Measurements from ENCODE around the gene CXCL14. TPM values are rescaled to one million over a fixed set of nuclear protein-coding genes. Genes with fewer than 3 reads are reported as not detected.

Gene CXCL14
- total RNA-seq, 1 experiment from 2014 or later, result not detected

- no peaks in the 10 kb centered on the region for H3K9me3 ChIP-seq (ENCODE audit: control insufficient read depth in 1 of 2, insufficient read depth in 1 of 2, low read depth in 1 of 2, low read length in 2 of 2)
- no peak overlapping the region for H3K27ac ChIP-seq (ENCODE audit: low read depth, low read length)
- H3K36me3 ChIP-seq (ENCODE audit: control insufficient read depth in 1 of 2, insufficient read depth in 2 of 2, low read length in 2 of 2), result no peaks in the 10 kb centered on the region
- H3K27me3 ChIP-seq (ENCODE audit: insufficient read depth, low read length), result no peaks in the 10 kb centered on the region
- DNase-seq (ENCODE audit: low read depth, low spot score), result no peak
- H3K4me3 ChIP-seq (replicated peaks in 1 of 2; ENCODE audit: low read depth in 1 of 2, low read length in 2 of 2), result no peak overlapping the region
- intact Hi-C loops (cut with micrococcal nuclease), result no loop called here
- no peak for ATAC-seq
- H3K79me2 ChIP-seq (ENCODE audit: insufficient read depth, low read length), result no peaks in the 10 kb centered on the region
- CTCF ChIA-PET, result interaction anchor here (9.1 to 11.5 kb wide), 2 partner anchors 9 to 95 kb away, joined by 191 to 476 read pairs; no protein-coding TSS in a partner anchor
- POLR2A ChIA-PET, result no interaction called here
- no TSS peak for BruUV-seq (replicated peaks)
- H3K4me1 ChIP-seq (ENCODE audit: control insufficient read depth in 1 of 2, insufficient read depth in 2 of 2, low read length in 2 of 2), result peaks cover 8 to 14% of the 10 kb centered on the region in 2 experiments
- no peak overlapping the region for H3K9ac ChIP-seq (ENCODE audit: low read length)
- RAD21 ChIA-PET (ENCODE audit: low non-redundant PET in 1 of 2, low total read pairs in 2 of 2, uncharacterized antibody in 2 of 2, unreplicated experiment in 2 of 2), result no interaction called here
- TF ChIP-seq ATF3 (IDR thresholded peaks at IDR 0.05) (no peak), SP1 (IDR thresholded peaks at IDR 0.05; ENCODE audit: low read depth) (no peak), ZBTB33 (IDR thresholded peaks at IDR 0.05; ENCODE audit: extremely low read depth, insufficient replicate concordance, low read length) (no peak), FOSL1 (IDR thresholded peaks at IDR 0.05; ENCODE audit: low read depth) (no peak), CTCF (IDR thresholded peaks at IDR 0.05 in 2 of 3, conservative IDR thresholded peaks at IDR 0.05 in 1 of 3; ENCODE audit: borderline replicate concordance in 1 of 3, insufficient read depth in 1 of 3, low read depth in 2 of 3, low read length in 2 of 3) (no peak), POLR2AphosphoS5 (IDR thresholded peaks at IDR 0.05; ENCODE audit: low read depth, low read length) (no peak)
- H3K4me2 ChIP-seq (ENCODE audit: low read length), result no peak overlapping the region
- no peaks in the 10 kb centered on the region for H3K9me2 ChIP-seq (ENCODE audit: insufficient read depth)
- no peak overlapping the region for H2AFZ ChIP-seq (ENCODE audit: low read depth, low read length, poor library complexity, severe bottlenecking)
- no peaks in the 10 kb centered on the region for H4K20me1 ChIP-seq (ENCODE audit: insufficient read depth)
Measured at GRCh38 chr5:135556620-135557019, 22.2 kb downstream of the CXCL14 start.
